Psoas muscle (tissue), 8 donors: Measurements from ENCODE around the gene WDR1. TPM values are rescaled to one million over a fixed set of nuclear protein-coding genes. Genes with fewer than 3 reads are reported as not detected.

Experiments used
- ATAC-seq, 4 donors: fragments of 200-7000 bp; cut with Tn5 transposase; one replicate each; pipeline ENCODE4 v1.9.1; 2020; ENCODE audit warnings: moderate library complexity in 3 of 4, mild to moderate bottlenecking in 2 of 4
- DNase-seq, 2 donors: peaks; one replicate each; pipeline ENCODE4 v3.0.0-alpha.2; 2020
- H3K27ac ChIP-seq: fragments of 200-600 bp; one replicate; pipeline ENCODE4 v1.8.0; 2022
- H3K27me3 ChIP-seq, 3 donors: fragments of 200-600 bp in 1 of 3; one replicate each; pipeline versions ENCODE4 v1.6.1 to v1.8.0; 2013 to 2022; ENCODE audit warnings: low read length in 2 of 3, mild to moderate bottlenecking in 2 of 3, moderate library complexity in 1 of 3; ENCODE audit not compliant: insufficient read depth in 3 of 3
- H3K36me3 ChIP-seq, 2 donors: fragments of 200-600 bp in 1 of 2; one replicate each; pipeline versions ENCODE4 v1.6.1 to v1.8.0; 2013 to 2022; ENCODE audit warnings: low read depth in 1 of 2, mild to moderate bottlenecking in 1 of 2, moderate library complexity in 1 of 2; ENCODE audit not compliant: insufficient read depth in 1 of 2
- H3K4me1 ChIP-seq: fragments of 200-600 bp; one replicate; pipeline ENCODE4 v1.8.0; 2022
- H3K4me3 ChIP-seq: fragments of 200-600 bp; one replicate; pipeline ENCODE4 v1.8.0; 2022; ENCODE audit warnings: mild to moderate bottlenecking
- H3K9me3 ChIP-seq: fragments of 200-600 bp; one replicate; pipeline ENCODE4 v1.8.0; 2022
- WGBS, 3 donors: extraction: QIAGEN DNeasy Blood & Tissue Kit; methylation state at CpG; one replicate each; pipeline versions ENCODE4 v1.1.6 to v1.1.7; 2013; 5-methylcytosine and 5-hydroxymethylcytosine counted together
- intact Hi-C, 2 donors: fragments of 100-400 bp; cut with DNase I; formaldehyde crosslinking; loops; one replicate each; pipeline versions ENCODE4 v1.11.0 to v1.14.2; 2022
- polyA plus RNA-seq, 3 donors: library from polyadenylated mRNA; stranded (reverse); fragments of 200-250 nt; gene quantifications; one replicate each; pipeline ENCODE4 v1.2.3, GENCODE V29; 2013
- total RNA-seq, 4 donors: library from RNA; stranded (reverse); fragmentation: NEBNext Ultra II Directional in 2 of 4; extraction: Animal tissue kit (Norgen Biotek cat#: 25700) in 2 of 4; gene quantifications; one replicate each; pipeline versions ENCODE4 v1.2.1 to v1.2.4, GENCODE V29; 2021 to 2023
- TF ChIP-seq, protein P1 (sequence below): fragments of 200-600 bp; IDR thresholded peaks from one replicate; pipeline ENCODE4 v1.8.0; 2022; ENCODE audit warnings: antibody characterized with exemption
- donor health status: healthy with polysubstance abuse.
- donor health status: DM: no; HTN: no; CAD: no; lungs with moderate emphysema.
- donor health status: Bipolar disorder and iron deficiency.
- donor health status: healthy.
- donor health status: DM: yes; HTN: yes; CAD: no.
- donor health status: DM: no; HTN: no; CAD: no.
- donor health status: DM: no; HTN: no; CAD: no.
- donor health status: DM: yes; HTN: yes; CAD: no.

The WDR1 gene
- total and polyA plus RNA-seq, 7 donors, result 55.6 to 273 (median 106) TPM

DNA sequence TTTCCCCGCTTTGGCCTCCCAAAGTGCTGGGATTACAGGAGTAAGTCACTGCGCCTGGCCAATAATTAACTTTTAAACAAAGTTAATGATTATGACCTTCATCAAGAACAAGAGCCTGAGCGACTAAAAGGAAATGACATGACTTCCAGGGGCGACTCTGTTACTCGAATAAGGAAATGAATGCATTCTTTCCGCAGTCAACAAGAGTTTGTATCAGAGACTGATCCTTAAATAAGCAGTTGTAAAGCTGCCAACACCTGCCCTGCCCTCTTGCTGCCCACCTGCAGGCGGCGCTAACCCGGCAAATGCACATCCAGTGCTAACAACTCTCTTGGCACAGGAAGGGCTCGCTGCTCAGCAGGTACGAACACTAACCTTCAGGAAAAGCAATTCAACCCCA, 27.3 kb downstream of the WDR1 start:
- intact Hi-C loops, result no loop called here
- Histone ChIP-seq H3K4me3 (no peak overlapping the region), H3K9me3 (no peaks in the 10 kb centered on the region), H3K4me1 (peaks cover 72% of the 10 kb centered on the region), H3K36me3 (peaks cover 25 to 85% of the 10 kb centered on the region in 2 donors), H3K27ac (peak overlapping the region; percentile 51), H3K27me3 (no peaks in the 10 kb centered on the region)
- ATAC-seq, result peak in 2 of 4 donors; percentile 16 to 18
- TF ChIP-seq, protein P1, sequence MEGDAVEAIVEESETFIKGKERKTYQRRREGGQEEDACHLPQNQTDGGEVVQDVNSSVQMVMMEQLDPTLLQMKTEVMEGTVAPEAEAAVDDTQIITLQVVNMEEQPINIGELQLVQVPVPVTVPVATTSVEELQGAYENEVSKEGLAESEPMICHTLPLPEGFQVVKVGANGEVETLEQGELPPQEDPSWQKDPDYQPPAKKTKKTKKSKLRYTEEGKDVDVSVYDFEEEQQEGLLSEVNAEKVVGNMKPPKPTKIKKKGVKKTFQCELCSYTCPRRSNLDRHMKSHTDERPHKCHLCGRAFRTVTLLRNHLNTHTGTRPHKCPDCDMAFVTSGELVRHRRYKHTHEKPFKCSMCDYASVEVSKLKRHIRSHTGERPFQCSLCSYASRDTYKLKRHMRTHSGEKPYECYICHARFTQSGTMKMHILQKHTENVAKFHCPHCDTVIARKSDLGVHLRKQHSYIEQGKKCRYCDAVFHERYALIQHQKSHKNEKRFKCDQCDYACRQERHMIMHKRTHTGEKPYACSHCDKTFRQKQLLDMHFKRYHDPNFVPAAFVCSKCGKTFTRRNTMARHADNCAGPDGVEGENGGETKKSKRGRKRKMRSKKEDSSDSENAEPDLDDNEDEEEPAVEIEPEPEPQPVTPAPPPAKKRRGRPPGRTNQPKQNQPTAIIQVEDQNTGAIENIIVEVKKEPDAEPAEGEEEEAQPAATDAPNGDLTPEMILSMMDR, result peak; percentile 51
- DNase-seq, result peak; percentile 34 to 65
- 55 to 57% (median 57%) methylated on average over 11 of the region's 11 CpGs for WGBS, 3 donors

- Histone ChIP-seq H3K27me3 (no peaks in the 10 kb centered on the region), H3K4me3 (no peak overlapping the region), H3K27ac (peak overlapping the region; percentile 51), H3K9me3 (no peaks in the 10 kb centered on the region), H3K4me1 (peaks cover 68% of the 10 kb centered on the region), H3K36me3 (peaks cover 25 to 86% of the 10 kb centered on the region in 2 donors)
- WGBS, 3 donors, result 87 to 91% (median 87%) methylated on average over 26 to 28 of the region's 28 CpGs
- ATAC-seq, result no peak
- peak; percentile 7 to 42 for DNase-seq
- intact Hi-C loops, result no loop called here
- TF ChIP-seq, protein P1, result no peak
Measured at GRCh38 chr4:10088135-10089010, 28.2 kb downstream of the WDR1 start.

GRCh38 chr4:10087152-10087791, 29.3 kb downstream of the WDR1 start:
- Histone ChIP-seq H3K9me3 (no peaks in the 10 kb centered on the region), H3K4me1 (peaks cover 57% of the 10 kb centered on the region), H3K36me3 (peaks cover 31 to 97% of the 10 kb centered on the region in 2 donors), H3K27me3 (no peaks in the 10 kb centered on the region), H3K27ac (peak overlapping the region; percentile 93), H3K4me3 (no peak overlapping the region)
- intact Hi-C loops, result no loop called here
- 92 to 95% (median 93%) methylated on average over 12 of the region's 12 CpGs for WGBS, 3 donors
- DNase-seq, result peak; percentile 9 to 32
- TF ChIP-seq, protein P1, result no peak
- no peak for ATAC-seq

- DNase-seq (peak; percentile 15 to 53), ATAC-seq (no peak)
- Histone ChIP-seq H3K4me1 (peaks cover 50% of the 10 kb centered on the region), H3K27ac (peak overlapping the region; percentile 93), H3K4me3 (no peak overlapping the region), H3K9me3 (no peaks in the 10 kb centered on the region), H3K27me3 (no peaks in the 10 kb centered on the region), H3K36me3 (peaks cover 33 to 99% of the 10 kb centered on the region in 2 donors)
- intact Hi-C loops, result no loop called here
- TF ChIP-seq, protein P1, result no peak
- 90 to 92% (median 91%) methylated on average over 13 of the region's 13 CpGs for WGBS, 3 donors
Measured at GRCh38 chr4:10086506-10087120, 30.0 kb downstream of the WDR1 start.
